HPDE6-E6E7 (cell line): ENCODE results near the gene MZF1.

Experiments
- DNase-seq: peaks from one replicate; pipeline ENCODE4 v3.0.0; 2011; ENCODE audit warnings: missing footprints; ENCODE audit errors: extremely low spot score

The MZF1 gene

DNA sequence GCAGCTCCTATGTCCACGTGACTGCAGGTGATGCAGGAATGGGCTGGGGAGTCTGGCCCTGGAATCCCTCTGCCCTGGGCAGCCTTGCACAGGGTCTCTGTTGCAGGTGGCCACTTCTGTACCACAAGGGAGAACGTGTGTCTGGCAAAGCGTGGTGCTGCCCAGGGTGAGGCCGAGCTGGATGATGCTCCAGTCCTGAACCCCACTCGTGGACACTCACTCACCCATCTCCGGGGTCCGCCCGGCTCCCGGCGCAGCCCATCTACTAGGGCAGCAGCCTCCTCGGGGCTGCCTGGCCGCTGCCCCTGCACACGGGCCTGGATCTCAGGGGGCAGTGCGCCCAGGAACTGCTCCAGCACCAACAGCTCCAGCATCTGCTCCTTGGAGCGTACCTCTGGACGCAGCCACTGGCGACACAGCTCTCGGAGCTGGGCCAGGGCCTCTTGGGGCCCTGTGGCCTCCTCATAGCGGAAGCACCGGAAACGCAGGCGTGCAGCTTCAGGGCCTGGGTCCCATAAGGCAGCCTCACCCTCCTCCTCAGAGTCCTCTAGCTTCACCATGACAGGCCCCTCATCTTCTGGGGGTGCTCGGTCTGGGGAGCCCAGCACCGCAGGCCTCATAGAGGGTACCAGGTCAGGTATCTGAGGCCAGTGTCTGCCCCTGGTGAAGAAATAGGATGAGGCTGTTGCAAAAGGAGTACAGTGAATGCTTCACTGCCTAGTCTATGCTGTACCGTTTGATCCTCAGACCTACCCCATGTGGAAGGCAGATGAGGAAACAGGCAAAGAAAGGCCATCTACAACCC, 2.2 kb downstream of the MZF1 start:
- no peak for DNase-seq

GRCh38 chr19:58569943-58570670, 3.0 kb downstream of the MZF1 start:
- DNase-seq, result no peak

GRCh38 chr19:58569191-58569942, 3.8 kb downstream of the MZF1 start:
- DNase-seq, result no peak

GRCh38 chr19:58568453-58569130, 4.5 kb downstream of the MZF1 start:
- no peak for DNase-seq

GRCh38 chr19:58566989-58567388, 6.1 kb downstream of the MZF1 start:
- no peak for DNase-seq

DNA sequence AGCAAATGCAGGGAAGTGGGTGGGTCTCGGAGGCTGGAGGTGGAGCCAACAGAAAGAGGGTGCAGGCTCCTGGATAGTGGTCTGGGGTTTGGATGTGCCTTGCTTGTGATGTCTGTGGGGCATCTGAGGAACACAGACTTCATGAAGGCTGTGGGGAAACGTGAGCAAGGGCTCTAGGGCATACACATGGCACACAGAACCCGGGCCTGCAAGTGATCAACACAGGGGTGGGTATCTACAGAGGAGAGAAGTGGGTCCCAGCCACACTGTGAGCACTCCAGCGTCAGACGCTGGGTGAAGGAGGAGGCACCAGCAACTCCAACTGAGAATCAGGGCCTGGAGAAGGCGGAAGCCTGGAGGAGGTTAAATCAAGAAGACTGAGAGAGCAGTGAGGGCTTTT, 9.3 kb downstream of the MZF1 start:
- DNase-seq, result no peak

DNA sequence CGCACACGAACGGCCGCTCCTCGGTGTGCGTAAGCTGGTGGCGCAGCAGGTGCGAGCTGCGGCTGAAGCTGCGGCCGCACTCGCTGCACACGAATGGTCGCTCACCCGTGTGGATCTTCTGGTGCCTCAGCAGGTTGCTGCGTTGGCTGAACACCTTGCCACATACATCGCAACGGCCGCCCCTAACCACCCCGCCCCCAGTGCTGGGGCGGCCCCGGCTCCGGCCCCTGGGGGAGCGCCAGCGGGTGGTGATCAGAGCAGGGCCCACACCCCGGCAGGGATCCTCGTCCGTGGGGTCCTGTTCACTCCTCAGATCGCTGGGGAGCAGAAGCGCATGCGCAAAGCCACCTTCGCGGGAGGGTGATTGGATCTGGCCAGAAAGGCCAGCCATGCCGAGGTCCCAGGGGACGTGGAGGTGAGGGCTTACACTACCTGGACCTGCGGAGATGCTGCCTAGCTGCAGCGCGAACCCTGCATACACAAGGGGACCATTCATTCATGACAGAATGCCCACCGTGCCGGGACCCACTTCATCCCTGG, 10.0 kb downstream of the MZF1 start:
- DNase-seq, result no peak

DNA sequence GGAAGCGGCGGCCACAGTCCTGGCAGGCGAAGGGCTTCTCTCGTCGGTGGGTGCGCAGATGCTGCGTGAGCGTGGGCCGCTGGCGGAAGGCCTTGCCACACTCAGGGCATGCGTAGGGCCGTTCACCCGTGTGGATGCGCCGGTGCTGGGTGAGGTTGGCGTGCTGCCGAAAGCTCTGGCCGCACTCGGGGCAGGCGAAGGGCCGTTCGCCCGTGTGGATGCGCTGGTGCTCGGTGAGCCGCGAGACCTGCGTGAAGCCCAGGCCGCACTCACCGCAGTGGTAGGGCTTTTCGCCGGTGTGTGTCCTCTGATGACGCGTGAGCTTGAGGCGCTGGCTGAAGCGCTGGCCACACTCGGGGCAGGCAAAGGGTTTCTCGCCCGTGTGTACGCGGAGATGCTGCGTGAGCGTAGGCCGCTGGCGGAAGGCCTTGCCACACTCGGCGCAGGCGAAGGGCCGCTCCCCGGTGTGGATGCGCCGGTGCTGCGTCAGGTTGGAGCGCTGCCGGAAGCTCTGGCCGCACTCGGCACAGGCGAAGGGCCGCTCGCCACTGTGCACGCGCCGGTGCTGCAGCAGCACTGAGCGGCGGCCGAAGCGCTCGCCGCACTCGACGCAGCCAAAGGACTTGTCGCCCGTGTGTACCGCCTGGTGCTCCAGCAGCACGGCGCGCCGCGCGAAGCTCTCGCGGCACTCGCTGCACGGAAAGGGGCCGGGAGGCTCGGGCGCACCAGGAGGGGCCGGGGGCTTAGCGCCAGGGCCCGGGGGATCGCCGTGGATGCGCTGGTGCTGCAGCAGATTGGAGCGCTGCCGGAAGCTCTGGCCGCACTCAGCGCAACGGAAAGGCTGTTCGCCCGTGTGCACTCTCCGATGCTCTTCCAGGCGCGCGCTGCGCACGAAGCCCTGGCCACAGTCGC, 10.8 kb downstream of the MZF1 start:
- DNase-seq, result no peak

GRCh38 chr19:58561373-58562121, 11.6 kb downstream of the MZF1 start:
- DNase-seq, result no peak

- no peak for DNase-seq
Measured at GRCh38 chr19:58560921-58561320, 12.2 kb downstream of the MZF1 start.

- no peak for DNase-seq
Measured at GRCh38 chr19:58560007-58560887, 12.9 kb downstream of the MZF1 start.

- peak; percentile 89 for DNase-seq
Measured at GRCh38 chr19:58559275-58560006, 13.7 kb downstream of the MZF1 start.

DNA sequence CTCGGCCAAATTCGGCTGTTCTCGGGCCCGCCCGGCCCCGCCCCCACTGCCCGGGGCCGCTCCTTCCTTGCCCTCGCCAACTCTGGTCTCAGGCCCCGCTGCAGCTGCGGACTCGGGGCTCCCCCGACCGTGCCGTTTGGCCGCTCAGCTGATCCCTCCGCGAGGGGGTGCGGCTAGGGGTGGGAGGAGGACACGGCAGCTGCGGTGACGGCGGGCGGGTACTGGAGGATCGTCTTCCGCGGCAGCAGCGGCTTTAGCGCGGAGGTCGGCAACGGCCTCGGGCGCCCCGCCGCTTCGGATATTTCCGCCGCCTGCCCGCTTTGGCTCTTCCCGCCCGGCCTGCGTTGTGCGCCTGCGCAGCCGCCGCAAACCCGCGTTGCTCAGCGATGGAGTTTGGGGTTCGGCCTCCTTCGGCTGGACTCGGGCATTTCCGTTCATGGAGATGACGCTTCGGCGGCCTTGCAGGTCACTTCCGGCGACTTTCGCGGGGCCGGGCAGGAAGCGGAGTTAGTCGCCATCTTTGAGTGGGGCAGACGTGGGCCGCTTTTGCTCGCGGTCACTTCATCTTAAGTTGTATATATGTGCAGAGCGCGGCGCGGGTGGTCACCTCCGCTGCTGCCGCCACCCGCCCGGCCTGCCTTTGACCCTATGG, 14.4 kb downstream of the MZF1 start:
- peak; percentile 85 for DNase-seq

DNA sequence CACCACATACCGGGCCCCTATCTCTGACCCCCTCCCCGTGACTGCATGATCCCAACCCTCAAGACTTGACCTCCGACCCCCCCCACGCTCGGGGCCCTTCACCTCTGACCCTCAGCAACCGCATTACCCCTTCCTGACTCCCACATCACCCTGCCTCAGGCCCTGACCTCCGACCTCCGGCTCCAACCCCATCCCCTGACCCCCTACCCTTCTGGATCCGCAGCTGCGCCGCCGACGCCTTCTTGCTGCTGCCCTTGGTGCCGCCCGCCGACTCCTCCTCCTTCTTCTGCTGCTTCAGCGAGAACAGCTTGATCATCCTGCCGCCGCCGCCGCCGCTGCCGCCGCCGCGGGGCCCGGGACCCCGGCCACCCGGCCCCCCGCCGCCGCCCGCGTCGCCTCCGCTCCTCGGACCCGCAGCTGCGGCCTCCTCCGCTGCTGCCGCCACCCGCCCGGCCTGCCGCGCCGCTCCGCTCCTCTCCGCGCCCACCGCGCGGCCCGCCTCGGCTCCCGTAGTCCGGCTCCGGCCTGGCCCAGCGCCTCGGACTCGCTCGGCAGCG, 15.0 kb downstream of the MZF1 start, which contains the start of gene UBE2M:
Gene UBE2M, minus strand, starts transcription at position 546 of the 557 bp plus-strand sequence. Its CDS starts 230 bp downstream, at position 316.
- no peak for DNase-seq

GRCh38 chr19:58557221-58558065, 15.7 kb downstream of the MZF1 start:
- no peak for DNase-seq

GRCh38 chr19:58556622-58557220, 16.4 kb downstream of the MZF1 start:
- no peak for DNase-seq
